HepG2 (cell line): ENCODE data around the gene NLRC5. TPM values are rescaled to one million over a fixed set of nuclear protein-coding genes. Genes with fewer than 3 reads are reported as not detected.

ENCODE experiments used
- EED ChIP-seq: sonication (generic); formaldehyde crosslinking; IDR thresholded peaks from 2 replicates; pipeline ENCODE4 v1.5.0; 2020; ENCODE audit warnings: mild to moderate bottlenecking, missing genetic modification reagents
- KDM5B ChIP-seq: sonication (generic); formaldehyde crosslinking; IDR thresholded peaks from 2 replicates; pipeline ENCODE4 v1.4.0; 2020; ENCODE audit warnings: missing genetic modification reagents, mild to moderate bottlenecking, borderline replicate concordance
- MED8 ChIP-seq: sonication (generic); formaldehyde crosslinking; IDR thresholded peaks from 2 replicates; pipeline ENCODE4 v1.8.1; 2023; ENCODE audit warnings: mild to moderate bottlenecking, missing genetic modification reagents; ENCODE audit not compliant: insufficient replicate concordance
- PHF5A ChIP-seq: IDR thresholded peaks from one replicate; pipeline ENCODE4 v1.6.1; 2018; ENCODE audit warnings: low read depth, missing genetic modification reagents; ENCODE audit not compliant: unreplicated experiment
- ZBTB21 ChIP-seq: sonication (generic); formaldehyde crosslinking; IDR thresholded peaks from 2 replicates; pipeline ENCODE4 v1.4.0; 2020; ENCODE audit warnings: missing genetic modification reagents
- ZBTB39 ChIP-seq: sonication (generic); formaldehyde crosslinking; IDR thresholded peaks from 2 replicates; pipeline ENCODE4 v1.5.0; 2020; ENCODE audit warnings: missing genetic modification reagents
- ZIK1 ChIP-seq: sonication (generic); formaldehyde crosslinking; IDR thresholded peaks from 2 replicates; pipeline ENCODE4 v1.5.0; 2020; ENCODE audit warnings: mild to moderate bottlenecking, low read depth, missing genetic modification reagents, borderline replicate concordance
- ZMYM2 ChIP-seq: sonication (generic); formaldehyde crosslinking; IDR thresholded peaks from 2 replicates; pipeline ENCODE4 v1.8.0; 2022; ENCODE audit warnings: mild to moderate bottlenecking, missing genetic modification reagents
- ZNF331 ChIP-seq: sonication (generic); formaldehyde crosslinking; IDR thresholded peaks from 2 replicates; pipeline ENCODE4 v1.4.0; 2020; ENCODE audit warnings: missing genetic modification reagents
- ZNF570 ChIP-seq: sonication (generic); formaldehyde crosslinking; IDR thresholded peaks from 2 replicates; pipeline ENCODE4 v1.4.0; 2020; ENCODE audit warnings: mild to moderate bottlenecking, missing genetic modification reagents, borderline replicate concordance
- ZNF703 ChIP-seq: sonication (generic); formaldehyde crosslinking; IDR thresholded peaks from 2 replicates; pipeline ENCODE4 v1.5.1; 2020; ENCODE audit warnings: missing genetic modification reagents, mild to moderate bottlenecking, moderate library complexity, borderline replicate concordance
- polyA plus RNA-seq, 8 experiments: library from polyadenylated mRNA; depleted of rRNA in 3 of 8; stranded (reverse) in 7 of 8; unstranded in 1 of 8; fragments of >200 nt; fragmentation: Illumina TruSeq in 4 of 8; extraction: Trizol in 4 of 8; gene quantifications; 2 replicates each; pipeline versions ENCODE4 v1.2.1 to v1.2.3, GENCODE V29; 2011 to 2016; ENCODE audit warnings: low read depth in 4 of 8, missing spikeins in 1 of 8, mixed read lengths in 1 of 8; ENCODE audit not compliant: insufficient read depth in 1 of 8
- total RNA-seq, 5 experiments: library from RNA; depleted of rRNA; stranded (reverse); fragments of >200 nt; fragmentation: Illumina TruSeq; extraction: Trizol; gene quantifications; 2 replicates each; pipeline ENCODE4 v1.2.3, GENCODE V29; 2016; ENCODE audit warnings: low read depth in 1 of 5
- TF ChIP-seq, protein P1 (sequence below): sonication (generic); formaldehyde crosslinking; IDR thresholded peaks from 2 replicates; pipeline ENCODE4 v1.5.1; 2020; ENCODE audit warnings: mild to moderate bottlenecking, missing genetic modification reagents, moderate library complexity
- TF ChIP-seq, protein P2 (sequence below): sonication (generic); formaldehyde crosslinking; IDR thresholded peaks from 2 replicates; pipeline ENCODE4 v1.5.0; 2020; ENCODE audit warnings: missing genetic modification reagents, mild to moderate bottlenecking, borderline replicate concordance
- TF ChIP-seq, protein P3 (sequence below): sonication (generic); formaldehyde crosslinking; IDR thresholded peaks from 2 replicates; pipeline ENCODE4 v1.5.1; 2020; ENCODE audit warnings: missing genetic modification reagents, mild to moderate bottlenecking, borderline replicate concordance

NLRC5 gene
- total and polyA plus RNA-seq, 2 of the 13 experiments (the other 11 are each of a cell fraction or from before 2014, with no cell fraction given), result 6.3 to 12.7 TPM

DNA sequence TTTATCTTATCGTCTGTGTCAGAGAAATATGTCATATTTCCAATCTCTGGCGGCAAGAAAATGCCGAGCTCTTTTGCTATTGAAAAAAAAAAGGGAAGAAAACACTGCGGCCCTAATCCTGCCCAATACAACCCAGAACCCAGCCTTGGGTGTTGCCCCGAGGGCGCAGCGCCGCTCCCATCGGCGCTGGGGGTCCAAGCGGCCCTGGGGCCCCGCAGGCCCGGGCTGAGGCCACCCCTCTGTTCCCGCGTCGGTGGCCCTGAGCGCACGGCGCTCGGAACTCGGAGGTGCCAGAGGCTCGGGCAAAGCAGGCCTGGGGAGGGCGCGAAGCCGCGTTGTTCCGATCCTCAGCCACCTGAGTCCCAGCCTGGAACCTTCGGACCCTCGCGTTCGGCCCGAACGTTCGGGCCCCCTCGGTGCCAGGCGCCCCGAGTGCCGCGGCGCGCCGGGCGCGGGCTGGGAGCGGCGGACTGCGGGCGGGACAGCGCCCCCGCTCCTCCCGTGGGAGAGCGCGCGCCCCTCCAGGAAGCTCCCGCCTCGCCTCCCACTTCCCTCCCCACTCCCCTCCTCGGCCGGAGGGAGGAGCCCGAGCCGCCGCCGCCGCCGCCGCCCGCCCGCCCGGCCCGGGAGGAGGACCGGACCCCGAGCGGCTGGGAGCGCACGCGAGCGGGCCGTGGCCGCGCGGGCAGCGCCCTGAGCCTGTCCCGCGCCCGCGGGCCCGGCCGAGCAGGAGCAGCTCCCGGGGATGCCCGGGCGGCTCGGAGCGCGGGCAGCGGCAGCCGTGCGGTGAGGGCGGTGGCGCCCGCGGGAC, 102.8 kb downstream of the NLRC5 start, which contains the start of gene CPNE2 (continued):
- TF ChIP-seq EED (CRISPR knock-in tag) (no peak), ZNF570 (CRISPR knock-in tag) (no peak), PHF5A (CRISPR knock-in tag) (no peak), MED8 (CRISPR knock-in tag) (no peak), ZNF331 (CRISPR knock-in tag) (no peak), ZIK1 (CRISPR knock-in tag) (no peak), ZBTB39 (CRISPR knock-in tag) (no peak), ZMYM2 (CRISPR knock-in tag) (no peak), ZNF703 (CRISPR knock-in tag) (no peak; the same call in 1 of the 2 replicates), KDM5B (CRISPR knock-in tag) (no peak), ZBTB21 (CRISPR knock-in tag) (no peak)
- TF ChIP-seq, protein P1, sequence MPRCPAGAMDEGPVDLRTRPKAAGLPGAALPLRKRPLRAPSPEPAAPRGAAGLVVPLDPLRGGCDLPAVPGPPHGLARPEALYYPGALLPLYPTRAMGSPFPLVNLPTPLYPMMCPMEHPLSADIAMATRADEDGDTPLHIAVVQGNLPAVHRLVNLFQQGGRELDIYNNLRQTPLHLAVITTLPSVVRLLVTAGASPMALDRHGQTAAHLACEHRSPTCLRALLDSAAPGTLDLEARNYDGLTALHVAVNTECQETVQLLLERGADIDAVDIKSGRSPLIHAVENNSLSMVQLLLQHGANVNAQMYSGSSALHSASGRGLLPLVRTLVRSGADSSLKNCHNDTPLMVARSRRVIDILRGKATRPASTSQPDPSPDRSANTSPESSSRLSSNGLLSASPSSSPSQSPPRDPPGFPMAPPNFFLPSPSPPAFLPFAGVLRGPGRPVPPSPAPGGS (CRISPR knock-in tag), result no peak
- TF ChIP-seq, protein P2, sequence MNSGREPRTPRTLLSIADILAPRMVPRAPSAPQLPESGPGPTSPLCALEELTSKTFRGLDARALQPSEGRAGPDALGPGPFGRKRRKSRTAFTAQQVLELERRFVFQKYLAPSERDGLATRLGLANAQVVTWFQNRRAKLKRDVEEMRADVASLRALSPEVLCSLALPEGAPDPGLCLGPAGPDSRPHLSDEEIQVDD (CRISPR knock-in tag), result no peak
- TF ChIP-seq, protein P3, sequence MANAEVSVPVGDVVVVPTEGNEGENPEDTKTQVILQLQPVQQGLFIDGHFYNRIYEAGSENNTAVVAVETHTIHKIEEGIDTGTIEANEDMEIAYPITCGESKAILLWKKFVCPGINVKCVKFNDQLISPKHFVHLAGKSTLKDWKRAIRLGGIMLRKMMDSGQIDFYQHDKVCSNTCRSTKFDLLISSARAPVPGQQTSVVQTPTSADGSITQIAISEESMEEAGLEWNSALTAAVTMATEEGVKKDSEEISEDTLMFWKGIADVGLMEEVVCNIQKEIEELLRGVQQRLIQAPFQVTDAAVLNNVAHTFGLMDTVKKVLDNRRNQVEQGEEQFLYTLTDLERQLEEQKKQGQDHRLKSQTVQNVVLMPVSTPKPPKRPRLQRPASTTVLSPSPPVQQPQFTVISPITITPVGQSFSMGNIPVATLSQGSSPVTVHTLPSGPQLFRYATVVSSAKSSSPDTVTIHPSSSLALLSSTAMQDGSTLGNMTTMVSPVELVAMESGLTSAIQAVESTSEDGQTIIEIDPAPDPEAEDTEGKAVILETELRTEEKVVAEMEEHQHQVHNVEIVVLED (CRISPR knock-in tag), result peak; percentile 38; the same call in 1 of the 2 replicates
